Adrenal gland (tissue), 5 donors: ENCODE results near the gene PROX1.

Experiments used
- CTCF ChIP-seq, 6 experiments: fragments of 450-650 bp in 4 of 6; fragments of 200-600 bp in 2 of 6; sonication (generic) in 1 of 6; IDR thresholded peaks; 1 replicate in 5 of 6; 2 replicates in 1 of 6; pipeline versions ENCODE4 v1.5.1 to v1.8.0; 2016 to 2021; ENCODE audit warnings: antibody characterized with exemption in 6 of 6, mild to moderate bottlenecking in 2 of 6, moderate library complexity in 1 of 6
- POLR2A ChIP-seq, 2 donors: fragments of 450-650 bp; IDR thresholded peaks; one replicate each; pipeline ENCODE4 v1.6.1; 2017; ENCODE audit warnings: antibody characterized with exemption in 2 of 2, mild to moderate bottlenecking in 2 of 2, moderate library complexity in 1 of 2
- donor health status: DM: no; HTN: no; CAD: no.

GRCh38 chr1:213938776-213939175 lies 49.0 kb upstream of the PROX1 start:
- no peak for TF ChIP-seq CTCF (IDR thresholded peaks at IDR 0.05)
- TF ChIP-seq POLR2A (IDR thresholded peaks at IDR 0.05): no peak
